DOHH2 (cell line): ENCODE data around the gene SEPTIN6.

Experiments used
- EZH2phosphoT487 ChIP-seq: fragments of 200-600 bp; sonication (generic); IDR thresholded peaks from 2 replicates; pipeline ENCODE4 v1.6.1; 2017; ENCODE audit warnings: borderline replicate concordance, mild to moderate bottlenecking, antibody characterized with exemption, low read length, moderate library complexity, mixed read lengths
- TF ChIP-seq, protein P1 (sequence below): fragments of 200-600 bp; sonication (generic); IDR thresholded peaks from one replicate; pipeline ENCODE4 v1.5.1; 2014; ENCODE audit warnings: antibody characterized with exemption, mild to moderate bottlenecking, low read depth, low read length; ENCODE audit not compliant: poor library complexity, severe bottlenecking

DNA sequence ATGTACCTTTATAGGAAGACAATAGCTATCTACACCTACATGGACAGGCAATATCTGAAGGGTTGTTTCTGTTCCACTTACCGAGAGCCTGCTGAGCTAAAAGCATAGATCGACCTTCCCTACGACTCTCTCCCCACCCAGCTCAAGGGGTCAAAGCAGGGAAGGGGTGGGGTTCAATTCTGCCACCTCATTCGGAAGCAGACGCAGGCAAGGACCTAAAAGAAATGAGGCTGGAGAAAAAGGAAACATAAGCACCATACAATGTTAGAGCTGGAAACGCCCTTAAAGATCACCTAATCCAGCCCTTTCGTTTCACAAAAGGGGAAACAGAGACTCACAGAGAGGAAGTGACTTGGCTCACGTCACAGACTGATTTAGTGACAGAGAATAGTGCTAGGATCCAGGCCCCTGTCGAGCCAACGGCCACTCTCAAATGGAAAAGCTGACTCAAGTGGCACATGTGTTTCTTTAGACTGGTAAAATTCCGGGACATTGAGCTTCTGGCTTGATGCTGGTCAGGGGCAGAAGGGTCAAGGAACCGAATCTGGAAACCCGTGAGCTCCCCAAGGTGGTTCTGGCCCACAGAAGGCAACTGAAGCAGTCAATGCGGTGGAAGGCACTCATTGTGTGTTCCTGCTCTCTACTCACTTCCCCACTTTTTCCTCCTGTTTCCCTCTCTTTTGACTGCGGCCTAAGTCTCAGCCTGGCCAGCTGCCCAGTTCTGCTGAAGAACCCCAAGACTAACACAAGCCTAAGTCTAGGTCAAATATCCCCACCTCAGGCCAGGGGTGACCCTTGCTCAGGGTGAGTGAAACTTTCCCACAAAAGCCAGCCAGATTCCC lies 7.5 kb downstream of the SEPTIN6 start:
- TF ChIP-seq, protein P1, sequence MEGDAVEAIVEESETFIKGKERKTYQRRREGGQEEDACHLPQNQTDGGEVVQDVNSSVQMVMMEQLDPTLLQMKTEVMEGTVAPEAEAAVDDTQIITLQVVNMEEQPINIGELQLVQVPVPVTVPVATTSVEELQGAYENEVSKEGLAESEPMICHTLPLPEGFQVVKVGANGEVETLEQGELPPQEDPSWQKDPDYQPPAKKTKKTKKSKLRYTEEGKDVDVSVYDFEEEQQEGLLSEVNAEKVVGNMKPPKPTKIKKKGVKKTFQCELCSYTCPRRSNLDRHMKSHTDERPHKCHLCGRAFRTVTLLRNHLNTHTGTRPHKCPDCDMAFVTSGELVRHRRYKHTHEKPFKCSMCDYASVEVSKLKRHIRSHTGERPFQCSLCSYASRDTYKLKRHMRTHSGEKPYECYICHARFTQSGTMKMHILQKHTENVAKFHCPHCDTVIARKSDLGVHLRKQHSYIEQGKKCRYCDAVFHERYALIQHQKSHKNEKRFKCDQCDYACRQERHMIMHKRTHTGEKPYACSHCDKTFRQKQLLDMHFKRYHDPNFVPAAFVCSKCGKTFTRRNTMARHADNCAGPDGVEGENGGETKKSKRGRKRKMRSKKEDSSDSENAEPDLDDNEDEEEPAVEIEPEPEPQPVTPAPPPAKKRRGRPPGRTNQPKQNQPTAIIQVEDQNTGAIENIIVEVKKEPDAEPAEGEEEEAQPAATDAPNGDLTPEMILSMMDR: no peak
- TF ChIP-seq EZH2phosphoT487: no peak
